CD4-positive, alpha-beta T cell treated with Interferon gamma for 1 hour (primary cell): ENCODE data around the gene MIOS.

Experiments
- DNase-seq: peaks from one replicate; pipeline ENCODE4 v3.0.0-alpha.2; 2020

The MIOS gene

GRCh38 chr7:7584653-7585052 is 18.0 kb downstream of the MIOS start:
- no peak for DNase-seq

GRCh38 chr7:7585241-7585928 is 18.7 kb downstream of the MIOS start:
- no peak for DNase-seq

GRCh38 chr7:7595451-7595850 is 28.8 kb downstream of the MIOS start:
- no peak for DNase-seq

GRCh38 chr7:7596176-7596575 is 29.5 kb downstream of the MIOS start:
- DNase-seq, result no peak

- DNase-seq, result no peak
Measured at GRCh38 chr7:7607010-7607409, 40.3 kb downstream of the MIOS start.

GRCh38 chr7:7609330-7609729 is 42.6 kb downstream of the MIOS start:
- no peak for DNase-seq

- no peak for DNase-seq
Measured at GRCh38 chr7:7612519-7612918, 45.8 kb downstream of the MIOS start.

- DNase-seq, result no peak
Measured at GRCh38 chr7:7613210-7613609, 46.5 kb downstream of the MIOS start.

- DNase-seq, result no peak
Measured at GRCh38 chr7:7614018-7614741, 47.5 kb downstream of the MIOS start.

- no peak for DNase-seq
Measured at GRCh38 chr7:7617550-7617949, 50.9 kb downstream of the MIOS start.

GRCh38 chr7:7618410-7618809 is 51.7 kb downstream of the MIOS start:
- DNase-seq, result no peak

- DNase-seq, result no peak
Measured at GRCh38 chr7:7620236-7620635, 53.6 kb downstream of the MIOS start.

- no peak for DNase-seq
Measured at GRCh38 chr7:7620644-7621210, 54.0 kb downstream of the MIOS start.

- no peak for DNase-seq
Measured at GRCh38 chr7:7628476-7628875, 61.8 kb downstream of the MIOS start.

- DNase-seq, result no peak
Measured at GRCh38 chr7:7630626-7631329, 64.1 kb downstream of the MIOS start.

- DNase-seq, result no peak
Measured at GRCh38 chr7:7639421-7639820, 72.7 kb downstream of the MIOS start.

- DNase-seq, result peak; percentile 58
Measured at GRCh38 chr7:7639847-7640220, 73.2 kb downstream of the MIOS start.

- peak; percentile 99 for DNase-seq
Measured at GRCh38 chr7:7640221-7641128, 73.8 kb downstream of the MIOS start, which contains the start of gene UMAD1. Gene UMAD1 (plus strand): TSS chr7:7640752. CDS start chr7:7673372, 32,620 bp downstream.

- no peak for DNase-seq
Measured at GRCh38 chr7:7641129-7641663, 74.5 kb downstream of the MIOS start.

GRCh38 chr7:7642081-7642480 is 75.4 kb downstream of the MIOS start:
- no peak for DNase-seq

GRCh38 chr7:7647495-7648036 is 80.9 kb downstream of the MIOS start:
- DNase-seq, result no peak

GRCh38 chr7:7650682-7651206 is 84.1 kb downstream of the MIOS start:
- DNase-seq, result no peak
